ENCODE data around the gene ZNF628. TPM values are rescaled to one million over a fixed set of nuclear protein-coding genes. Genes with fewer than 3 reads are reported as not detected.

Gene ZNF628
- total RNA-seq, 2 donors from 2014 or later, result 9.9 to 12.6 TPM

DNA sequence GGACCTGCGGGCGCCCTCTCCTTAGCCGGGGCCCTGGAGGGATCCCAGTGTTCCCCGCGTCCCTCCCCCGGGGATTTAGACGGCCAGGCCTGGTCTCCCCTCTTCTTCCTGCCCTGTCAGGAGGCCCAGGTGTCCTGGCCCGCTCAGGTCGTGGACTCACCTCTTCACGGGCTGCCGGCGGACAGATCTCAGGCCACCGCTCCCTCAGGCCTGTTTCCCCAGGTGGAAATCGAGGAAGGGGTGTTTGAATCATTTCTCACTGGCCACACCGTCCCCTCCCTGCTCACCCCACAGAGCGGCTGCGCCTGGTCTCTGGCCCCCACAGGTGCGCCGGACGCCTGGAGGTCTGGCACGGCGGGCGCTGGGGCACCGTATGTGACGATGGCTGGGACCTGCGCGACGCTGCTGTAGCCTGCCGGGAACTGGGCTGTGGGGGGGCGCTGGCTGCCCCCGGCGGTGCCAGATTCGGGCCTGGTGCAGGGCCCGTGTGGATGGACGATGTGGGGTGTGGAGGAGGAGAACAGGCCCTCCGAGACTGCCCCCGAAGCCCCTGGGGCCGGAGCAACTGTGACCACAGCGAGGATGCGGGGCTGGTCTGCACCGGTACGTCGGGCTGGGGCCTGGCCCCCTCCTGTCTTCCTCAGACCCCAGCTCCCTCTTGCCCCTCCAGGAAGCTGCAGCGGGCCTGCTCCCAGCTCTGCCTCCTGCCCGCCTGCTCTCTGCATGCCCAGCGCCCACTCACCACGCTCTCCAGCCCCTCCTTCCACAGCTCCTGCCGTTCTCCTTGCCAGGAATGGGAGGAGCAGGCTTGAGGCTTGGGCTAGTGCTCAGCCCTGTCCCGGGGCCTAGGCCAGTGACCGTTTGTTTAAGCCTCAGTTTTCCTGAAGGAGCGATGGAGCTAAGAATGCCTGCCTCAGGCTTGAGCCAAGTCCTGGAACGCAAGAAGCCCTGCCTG is 14.3 kb downstream of the ZNF628 start:
- Histone ChIP-seq H3K4me3 (ENCODE audit: low read length) (no peak overlapping the region), H3K9ac (ENCODE audit: extremely low read depth, low read length, poor library complexity, severe bottlenecking) (no peak overlapping the region), H3K9me3 (ENCODE audit: control insufficient read depth, low read length) (no peaks in the 10 kb centered on the region), H3K36me3 (ENCODE audit: control insufficient read depth, insufficient read depth, low read length) (no peaks in the 10 kb centered on the region), H3K27me3 (ENCODE audit: control insufficient read depth, insufficient read depth, low read length, poor library complexity, severe bottlenecking) (no peaks in the 10 kb centered on the region), H3K4me1 (ENCODE audit: control insufficient read depth, insufficient read depth, low read length) (peaks cover 17% of the 10 kb centered on the region), H3K27ac (ENCODE audit: low read depth, low read length) (no peak overlapping the region)
- H3K27ac Mint-ChIP-seq, result no peak overlapping the region
- no peak for DNase-seq
- no peaks in the 10 kb centered on the region for H3K9me3 Mint-ChIP-seq
- 88 to 89% methylated on average over 22 to 52 of the region's 52 CpGs for WGBS, 2 experiments (ENCODE audit: insufficient coverage in 1 of 2, insufficient read length in 1 of 2)
- H3K27me3 Mint-ChIP-seq (ENCODE audit: insufficient read depth), result peaks cover 7% of the 10 kb centered on the region
- peaks cover 15% of the 10 kb centered on the region for H3K4me1 Mint-ChIP-seq
- no peaks in the 10 kb centered on the region for H3K36me3 Mint-ChIP-seq (ENCODE audit: low read depth)
- TF ChIP-seq CTCF (conservative IDR thresholded peaks at IDR 0.05), result no peak
- no peak overlapping the region for H3K4me3 Mint-ChIP-seq

GRCh38 chr19:55491546-55492360 is 15.3 kb downstream of the ZNF628 start:
- WGBS, 2 experiments (ENCODE audit: insufficient coverage in 1 of 2, insufficient read length in 1 of 2), result 85 to 89% methylated on average over 9 to 22 of the region's 24 CpGs
- H3K9me3 ChIP-seq (ENCODE audit: control insufficient read depth, low read length), result no peaks in the 10 kb centered on the region
- no peak overlapping the region for H3K4me3 ChIP-seq (ENCODE audit: low read length)
- no peak for TF ChIP-seq CTCF (conservative IDR thresholded peaks at IDR 0.05)
- H3K27me3 Mint-ChIP-seq (ENCODE audit: insufficient read depth), result peaks cover 7% of the 10 kb centered on the region
- no peak overlapping the region for H3K4me3 Mint-ChIP-seq
- no peak for DNase-seq
- no peak overlapping the region for H3K27ac Mint-ChIP-seq
- H3K4me1 ChIP-seq (ENCODE audit: control insufficient read depth, insufficient read depth, low read length), result peaks cover 13% of the 10 kb centered on the region
- H3K36me3 Mint-ChIP-seq (ENCODE audit: low read depth), result no peaks in the 10 kb centered on the region
- H3K27ac ChIP-seq (ENCODE audit: low read depth, low read length), result no peak overlapping the region
- no peaks in the 10 kb centered on the region for H3K9me3 Mint-ChIP-seq
- peaks cover 11% of the 10 kb centered on the region for H3K4me1 Mint-ChIP-seq
- H3K9ac ChIP-seq (ENCODE audit: extremely low read depth, low read length, poor library complexity, severe bottlenecking), result no peak overlapping the region
- no peaks in the 10 kb centered on the region for H3K27me3 ChIP-seq (ENCODE audit: control insufficient read depth, insufficient read depth, low read length, poor library complexity, severe bottlenecking)
- H3K36me3 ChIP-seq (ENCODE audit: control insufficient read depth, insufficient read depth, low read length), result no peaks in the 10 kb centered on the region

- Mint-ChIP-seq H3K4me3 (no peak overlapping the region), H3K4me1 (peaks cover 4% of the 10 kb centered on the region), H3K36me3 (ENCODE audit: low read depth) (no peaks in the 10 kb centered on the region), H3K27ac (no peak overlapping the region), H3K9me3 (no peaks in the 10 kb centered on the region), H3K27me3 (ENCODE audit: insufficient read depth) (peaks cover 8% of the 10 kb centered on the region)
- no peak for TF ChIP-seq CTCF (conservative IDR thresholded peaks at IDR 0.05)
- H3K27me3 ChIP-seq (ENCODE audit: control insufficient read depth, insufficient read depth, low read length, poor library complexity, severe bottlenecking), result no peaks in the 10 kb centered on the region
- H3K4me1 ChIP-seq (ENCODE audit: control insufficient read depth, insufficient read depth, low read length), result peaks cover 6% of the 10 kb centered on the region
- H3K9me3 ChIP-seq (ENCODE audit: control insufficient read depth, low read length), result no peaks in the 10 kb centered on the region
- 77 to 86% methylated on average over 9 to 12 of the region's 12 CpGs for WGBS, 2 experiments (ENCODE audit: insufficient coverage in 1 of 2, insufficient read length in 1 of 2)
- H3K9ac ChIP-seq (ENCODE audit: extremely low read depth, low read length, poor library complexity, severe bottlenecking), result no peak overlapping the region
- H3K27ac ChIP-seq (ENCODE audit: low read depth, low read length), result no peak overlapping the region
- no peak overlapping the region for H3K4me3 ChIP-seq (ENCODE audit: low read length)
- no peak for DNase-seq
- no peaks in the 10 kb centered on the region for H3K36me3 ChIP-seq (ENCODE audit: control insufficient read depth, insufficient read depth, low read length)
Observed at GRCh38 chr19:55492362-55492944, 16.0 kb downstream of the ZNF628 start.
